RWPE1 (cell line): ENCODE data around the gene DNAJB1.
"Not testable (repeated sequence)": the region's sequence is repeated elsewhere in the genome, so short reads cannot be mapped to it uniquely, and the experiment has no call there.

Experiments
- CTCF ChIA-PET: fragments of 350-600 bp; sonication (Branson Sonifier 250); formaldehyde crosslinking; extraction: SDS; loops from one replicate; lab custom pipeline; 2021; lab: Yijun Ruan, JAX
- POLR2A ChIA-PET: fragments of 400-600 bp; formaldehyde crosslinking; extraction: SDS; loops from one replicate; lab custom pipeline; 2020; ENCODE audit warnings: antibody characterized with exemption; ENCODE audit not compliant: low non-redundant PET; lab: Yijun Ruan, JAX
- DNase-seq: peaks from one replicate; pipeline ENCODE4 v3.0.0; 2012; ENCODE audit warnings: low spot score
- H3K27ac ChIP-seq: fragments of 450-650 bp; 2 replicates; pipeline ENCODE4 v1.5.1; 2017
- CTCF ChIP-seq: fragments of 450-650 bp; conservative IDR thresholded peaks from 2 replicates; pipeline ENCODE4 v1.5.1; 2017; ENCODE audit warnings: low read depth, mild to moderate bottlenecking

Gene DNAJB1

DNA sequence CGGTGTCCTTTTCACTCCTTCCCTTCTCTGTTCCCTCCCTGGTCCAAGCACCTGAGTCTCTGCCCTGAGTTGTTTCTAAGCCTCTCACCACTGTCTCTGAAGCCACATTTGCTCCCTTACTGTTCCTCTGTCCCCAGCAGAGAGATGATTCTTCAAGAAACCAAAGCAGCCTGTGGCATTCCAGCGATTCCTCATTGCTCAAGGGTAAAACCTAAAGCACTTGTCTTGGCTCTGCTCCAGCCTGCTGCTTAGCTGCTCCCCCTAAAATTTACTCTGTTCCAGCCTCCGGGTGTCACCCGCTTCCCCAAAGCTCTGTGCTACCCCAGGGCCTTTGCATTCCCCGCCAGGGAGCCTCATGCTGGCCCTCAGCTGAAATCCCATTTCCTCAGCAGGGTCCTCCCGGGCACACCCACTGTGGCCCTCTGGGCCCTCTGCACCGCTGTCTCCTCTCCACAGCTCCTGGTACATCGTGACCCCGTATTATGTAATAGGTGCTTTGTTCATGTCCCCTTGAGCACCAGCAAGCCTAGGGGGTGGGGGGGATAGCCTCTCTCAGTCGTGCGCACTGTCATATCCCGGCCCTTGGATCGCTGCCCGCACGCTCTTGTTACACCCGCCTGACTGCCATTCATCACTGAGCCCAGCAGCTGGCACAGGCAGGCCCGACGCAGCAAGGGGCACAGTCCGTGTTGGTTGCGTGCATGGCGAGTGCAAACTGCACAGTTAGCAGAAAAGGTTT is 26.9 kb upstream of the DNAJB1 start:
- ChIA-PET CTCF (no interaction called here), POLR2A (no interaction called here)
- no peak for DNase-seq
- peak overlapping the region; percentile 94 for H3K27ac ChIP-seq
- TF ChIP-seq CTCF = no peak

DNA sequence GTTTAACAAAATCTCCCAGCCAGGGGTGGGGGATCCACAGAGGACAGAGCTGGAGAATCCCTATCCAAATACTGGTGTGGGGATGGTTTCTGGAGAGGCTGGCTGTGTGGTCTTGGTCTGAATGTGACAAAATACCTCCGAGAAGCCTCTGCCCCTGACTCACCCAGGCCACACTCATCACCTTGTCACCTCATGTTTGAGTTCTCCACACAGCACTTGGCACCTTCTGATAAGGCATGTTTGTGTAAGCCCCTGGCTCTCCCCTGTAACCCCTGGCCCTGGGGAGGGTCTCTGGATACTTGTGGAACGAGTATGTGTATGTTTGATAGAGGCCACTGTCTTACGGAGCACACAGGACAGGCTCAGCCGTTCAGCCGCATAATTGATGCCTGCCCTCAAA is 25.9 kb upstream of the DNAJB1 start:
- no peak for TF ChIP-seq CTCF
- POLR2A ChIA-PET = no interaction called here
- no peak for DNase-seq
- CTCF ChIA-PET = interaction anchor here (0.5 kb wide), 1 partner anchor 34 kb away, joined by 3 read pairs; no protein-coding TSS in a partner anchor
- peak overlapping the region; percentile 94 for H3K27ac ChIP-seq

DNA sequence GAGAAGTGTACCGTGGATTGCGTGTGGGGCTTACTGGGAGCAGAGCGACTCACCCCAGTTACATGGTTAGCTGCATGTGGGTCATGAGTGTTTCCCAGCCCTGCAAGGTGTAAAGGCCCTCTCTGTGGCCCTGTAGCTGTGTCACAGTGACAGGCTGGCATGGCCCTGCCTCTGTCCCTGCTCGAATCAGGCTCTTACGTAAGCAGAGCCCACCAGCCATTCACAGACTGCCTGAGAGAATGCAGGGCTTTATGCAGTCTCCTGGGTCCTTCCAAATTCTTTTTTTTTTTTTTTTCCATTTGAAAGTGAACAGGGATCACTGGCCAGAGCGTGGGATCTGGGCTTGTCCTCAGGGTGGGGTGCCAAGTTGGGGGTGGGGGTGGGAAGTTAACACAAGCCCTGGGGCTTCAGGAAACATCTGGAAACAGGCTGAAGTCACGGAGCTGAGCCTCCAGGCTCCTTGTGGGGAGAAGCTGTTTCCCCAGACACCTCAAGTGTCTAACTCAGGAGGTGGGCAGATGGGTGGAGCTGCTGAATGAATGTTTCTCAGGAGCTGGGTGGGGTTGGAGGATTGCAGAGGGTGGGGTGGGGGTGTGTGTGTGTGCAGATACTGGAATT is 24.6 kb upstream of the DNAJB1 start:
- CTCF ChIA-PET = interaction anchor here (1.0 kb wide), 1 partner anchor 9 kb away, joined by 3 read pairs; no protein-coding TSS in a partner anchor
- DNase-seq = peak; percentile 81
- no peak for TF ChIP-seq CTCF
- POLR2A ChIA-PET = interaction anchor here (0.7 to 1.1 kb wide), 2 partner anchors 25 to 114 kb away, joined by 3 to 5 read pairs; partner anchors contain the start of gene DNAJB1
- peak overlapping the region; percentile 94 for H3K27ac ChIP-seq

DNA sequence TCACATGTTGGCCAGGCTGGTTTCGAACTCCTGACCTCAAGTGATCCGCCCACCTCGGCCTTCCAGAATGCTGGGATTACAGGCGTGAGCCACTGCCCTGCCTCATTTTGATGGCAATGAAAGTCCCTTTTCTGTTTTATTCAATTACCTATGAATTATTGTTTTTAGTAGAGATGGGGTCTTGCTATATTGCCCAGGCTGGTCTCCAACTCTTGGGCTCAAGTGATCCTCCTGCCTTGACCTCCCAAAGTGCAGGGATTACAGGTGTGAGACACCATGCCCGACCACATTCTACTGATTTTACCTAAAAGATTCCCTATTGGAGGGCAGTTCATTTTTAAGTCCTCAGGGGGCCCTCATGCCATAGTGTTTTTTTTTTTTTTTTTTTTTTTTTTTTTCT is 23.8 kb upstream of the DNAJB1 start:
- peak overlapping the region; percentile 94 for H3K27ac ChIP-seq
- CTCF ChIA-PET, DNase-seq, POLR2A ChIA-PET: not testable (repeated sequence)

- ChIA-PET POLR2A (no interaction called here), CTCF (no interaction called here)
- TF ChIP-seq CTCF = no peak
- no peak for DNase-seq
- H3K27ac ChIP-seq = peak overlapping the region; percentile 94
These were observed 22.7 kb upstream of the DNAJB1 start for GRCh38 chr19:14540741-14541525.

DNA sequence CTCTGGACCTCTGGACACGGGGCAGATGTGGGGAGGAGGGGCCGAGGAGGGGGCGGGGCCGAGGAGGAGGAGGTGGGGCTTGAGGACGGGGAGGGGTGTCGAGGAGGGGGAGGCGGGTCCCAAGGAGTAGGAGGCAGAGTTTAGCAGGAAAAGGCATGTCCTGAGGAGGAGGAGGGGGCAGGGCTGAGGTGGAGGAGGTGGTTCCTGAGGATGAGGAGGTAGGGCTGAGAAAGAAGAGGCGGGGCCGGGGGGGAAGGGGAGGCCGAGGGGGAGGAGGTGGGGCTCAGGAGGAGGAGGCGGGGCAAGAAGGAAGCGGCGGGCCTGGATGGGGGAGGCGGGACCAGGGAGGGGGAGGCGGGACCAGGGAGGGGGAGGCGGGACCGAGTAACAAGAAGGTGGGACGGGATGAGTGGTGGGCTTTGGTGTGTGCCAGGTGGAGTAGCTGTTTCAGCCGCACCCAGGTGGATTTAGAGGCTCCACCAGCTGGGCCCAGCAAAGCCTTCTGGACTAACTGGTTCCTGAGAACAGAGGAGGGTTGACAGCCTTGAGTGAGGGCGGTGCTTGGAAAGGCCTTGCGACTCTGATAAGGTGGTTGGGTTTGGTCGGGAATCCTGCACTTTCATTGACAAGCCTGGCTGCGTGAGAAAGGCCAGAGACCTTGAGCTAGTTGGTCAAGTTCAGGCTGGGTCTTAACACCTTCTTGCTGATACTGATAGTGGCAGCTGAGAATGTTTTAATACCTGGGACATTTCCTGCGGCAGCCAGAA is 18.9 kb upstream of the DNAJB1 start:
- CTCF ChIA-PET = interaction anchor here (0.6 to 1.7 kb wide), 3 partner anchors 9 to 31 kb away, joined by 3 to 4 read pairs (median 3); no protein-coding TSS in a partner anchor
- peak; percentile 94 for DNase-seq
- POLR2A ChIA-PET = interaction anchor here (0.6 kb wide), 2 partner anchors 10 to 22 kb away, joined by 3 to 4 read pairs; no protein-coding TSS in a partner anchor
- TF ChIP-seq CTCF = no peak
- H3K27ac ChIP-seq = peak overlapping the region; percentile 94
